GM12891 (cell line): Measurements from ENCODE around the gene SDHAF3.

ENCODE experiments used
- PAX5 ChIP-seq: IDR thresholded peaks from 2 replicates; pipeline ENCODE4 v1.6.1; 2011; ENCODE audit warnings: low read length, moderate library complexity, mild to moderate bottlenecking; ENCODE audit not compliant: insufficient read depth, severe bottlenecking
- POLR2A ChIP-seq: IDR thresholded peaks from 2 replicates; pipeline ENCODE4 v1.6.1; 2011; ENCODE audit warnings: low read depth, low read length, control low read depth
- POLR2AphosphoS5 ChIP-seq: IDR thresholded peaks from 2 replicates; pipeline ENCODE4 v1.6.1; 2011; ENCODE audit warnings: low read depth, low read length, control low read depth
- TAF1 ChIP-seq: IDR thresholded peaks from 2 replicates; pipeline ENCODE4 v1.6.1; 2011; ENCODE audit warnings: low read depth, low read length, control low read depth

GRCh38 chr7:97117372-97118188 lies at the start of gene SDHAF3:
- peak; percentile 87 for TF ChIP-seq POLR2A
- TF ChIP-seq POLR2AphosphoS5 = peak; percentile 89
- TF ChIP-seq TAF1 = peak; percentile 67; the same call in 1 of the 2 replicates
- peak; percentile 34 for TF ChIP-seq PAX5
